ENCODE measurements around the gene RASSF5.

DNA sequence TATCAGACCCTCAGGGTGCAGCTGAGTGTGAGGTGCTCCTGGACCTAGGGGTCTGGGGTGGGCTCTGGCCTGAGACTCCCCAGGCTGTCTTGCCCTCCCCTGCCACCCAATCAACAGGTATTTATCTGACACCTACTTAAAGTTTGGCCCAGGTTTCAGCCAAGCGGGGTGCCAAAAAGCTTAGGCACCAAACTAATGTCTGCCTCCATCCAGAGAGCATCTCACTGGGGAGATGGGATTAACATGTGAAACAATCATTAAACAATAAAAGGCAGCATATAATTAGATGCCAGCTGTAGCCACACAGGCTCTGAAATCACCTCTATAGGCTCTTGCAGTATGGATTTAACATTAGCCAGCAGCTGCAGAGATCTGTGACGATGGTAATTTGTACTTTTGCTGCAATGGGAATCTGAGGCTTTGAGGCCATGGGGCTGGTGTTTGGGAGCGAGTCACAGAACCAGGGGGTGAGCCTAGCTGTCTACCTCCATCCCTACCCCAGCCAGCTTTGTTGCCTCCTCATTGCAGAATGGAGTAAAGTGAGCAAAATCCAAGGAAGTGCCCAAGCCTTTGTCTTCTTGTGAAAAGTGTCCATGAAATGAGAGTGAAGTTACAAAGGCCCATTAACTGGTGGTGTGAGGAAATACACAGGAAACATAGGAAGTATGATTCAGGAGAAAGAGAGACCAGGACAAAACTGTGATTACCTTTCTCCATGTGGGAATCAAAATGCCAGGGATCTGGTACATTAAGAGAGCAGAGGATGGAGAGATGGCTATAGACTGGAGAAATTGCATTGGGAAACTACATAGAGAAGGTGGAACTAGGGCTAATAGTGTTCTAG lies 68.8 kb downstream of the RASSF5 start:
- TF ChIP-seq, protein P1, sequence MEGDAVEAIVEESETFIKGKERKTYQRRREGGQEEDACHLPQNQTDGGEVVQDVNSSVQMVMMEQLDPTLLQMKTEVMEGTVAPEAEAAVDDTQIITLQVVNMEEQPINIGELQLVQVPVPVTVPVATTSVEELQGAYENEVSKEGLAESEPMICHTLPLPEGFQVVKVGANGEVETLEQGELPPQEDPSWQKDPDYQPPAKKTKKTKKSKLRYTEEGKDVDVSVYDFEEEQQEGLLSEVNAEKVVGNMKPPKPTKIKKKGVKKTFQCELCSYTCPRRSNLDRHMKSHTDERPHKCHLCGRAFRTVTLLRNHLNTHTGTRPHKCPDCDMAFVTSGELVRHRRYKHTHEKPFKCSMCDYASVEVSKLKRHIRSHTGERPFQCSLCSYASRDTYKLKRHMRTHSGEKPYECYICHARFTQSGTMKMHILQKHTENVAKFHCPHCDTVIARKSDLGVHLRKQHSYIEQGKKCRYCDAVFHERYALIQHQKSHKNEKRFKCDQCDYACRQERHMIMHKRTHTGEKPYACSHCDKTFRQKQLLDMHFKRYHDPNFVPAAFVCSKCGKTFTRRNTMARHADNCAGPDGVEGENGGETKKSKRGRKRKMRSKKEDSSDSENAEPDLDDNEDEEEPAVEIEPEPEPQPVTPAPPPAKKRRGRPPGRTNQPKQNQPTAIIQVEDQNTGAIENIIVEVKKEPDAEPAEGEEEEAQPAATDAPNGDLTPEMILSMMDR (IDR thresholded peaks at IDR 0.05) = no peak
- no peak for TF ChIP-seq POLR2A (IDR thresholded peaks at IDR 0.05)

Measured in uterus (tissue), 2 donors.